H1 (cell line): ENCODE measurements around the gene CDX2. TPM values are rescaled to one million over a fixed set of nuclear protein-coding genes. Genes with fewer than 3 reads are reported as not detected.
A peak's percentile ranks its signal among the peaks of the same experiment; 100 is the strongest.

Experiments used
- CTCF ChIA-PET: fragments of 300-600 bp; sonication (Branson Sonifier 250); formaldehyde crosslinking; loops from one replicate; lab custom pipeline; 2021; ENCODE audit not compliant: partially characterized antibody; lab: Charles Lee
- POLR2A ChIA-PET: fragments of 300-600 bp; sonication (Branson Sonifier 250); formaldehyde crosslinking; loops from one replicate; lab custom pipeline; 2021; ENCODE audit warnings: inconsistent platforms; ENCODE audit not compliant: partially characterized antibody; lab: Charles Lee
- DNase-seq, 2 experiments: peaks; one replicate each; pipeline versions ENCODE4 v3.0.0 to v3.0.0-alpha.2; 2010 to 2022; ENCODE audit warnings: low spot score in 2 of 2, low read depth in 1 of 2, mixed read lengths in 1 of 2
- FAIRE-seq: peaks from 2 replicates; lab custom pipeline; 2011; peaks lifted over from hg19 to GRCh38; lab: Jason Lieb, UNC
- H2AFZ ChIP-seq: 2 replicates; pipeline ENCODE4 v1.8.1; 2012; ENCODE audit warnings: low read length, inconsistent platforms
- H2AK5ac ChIP-seq: 2 replicates; pipeline ENCODE4 v1.6.1; 2013; ENCODE audit warnings: low read depth, low read length
- H2BK120ac ChIP-seq: replicated peaks from 2 replicates; pipeline ENCODE3; 2013; ENCODE audit warnings: low read depth, low read length, inconsistent platforms
- H2BK12ac ChIP-seq: 2 replicates; pipeline ENCODE4 v1.6.1; 2013; ENCODE audit warnings: low read depth, low read length
- H2BK15ac ChIP-seq: 2 replicates; pipeline ENCODE4 v1.6.1; 2013; ENCODE audit warnings: low read length
- H2BK20ac ChIP-seq: 2 replicates; pipeline ENCODE4 v1.6.1; 2013; ENCODE audit warnings: low read length
- H2BK5ac ChIP-seq: 2 replicates; pipeline ENCODE4 v1.6.1; 2013; ENCODE audit warnings: low read depth, low read length
- H3K14ac ChIP-seq: 2 replicates; pipeline ENCODE4 v1.6.1; 2013; ENCODE audit warnings: inconsistent platforms; ENCODE audit not compliant: insufficient read length
- H3K18ac ChIP-seq: 2 replicates; pipeline ENCODE4 v1.6.1; 2013; ENCODE audit warnings: low read length; ENCODE audit errors: extremely low read depth
- H3K23ac ChIP-seq: 2 replicates; pipeline ENCODE4 v1.6.1; 2013; ENCODE audit warnings: inconsistent platforms; ENCODE audit not compliant: insufficient read length
- H3K23me2 ChIP-seq: 2 replicates; pipeline ENCODE4 v1.6.1; 2013; ENCODE audit warnings: low read depth, low read length
- H3K27ac ChIP-seq: 2 replicates; pipeline ENCODE4 v1.6.1; 2011; ENCODE audit warnings: low read depth, low read length, inconsistent platforms
- H3K27me3 ChIP-seq, 4 experiments: replicated peaks in 1 of 4; 1 replicate in 1 of 4; 2 replicates in 3 of 4; pipeline versions ENCODE4 v1.6.1 to v1.8.1; 2011 to 2013; ENCODE audit warnings: low read length in 3 of 4, mild to moderate bottlenecking in 3 of 4, inconsistent platforms in 2 of 4, mixed read lengths in 2 of 4, moderate library complexity in 1 of 4; ENCODE audit not compliant: control insufficient read depth in 3 of 4, insufficient read depth in 3 of 4; ENCODE audit errors: extremely low read depth in 1 of 4
- H3K36me3 ChIP-seq, 4 experiments: 2 replicates each; pipeline versions ENCODE4 v1.6.1 to v1.8.1; 2011 to 2013; ENCODE audit warnings: mild to moderate bottlenecking in 4 of 4, low read length in 3 of 4, moderate library complexity in 2 of 4, control low read depth in 1 of 4, inconsistent platforms in 1 of 4; ENCODE audit not compliant: insufficient read depth in 4 of 4, control insufficient read depth in 2 of 4
- H3K4ac ChIP-seq: replicated peaks from 2 replicates; pipeline ENCODE3; 2013; ENCODE audit warnings: low read length, low read depth, mixed read lengths, inconsistent platforms; ENCODE audit not compliant: insufficient read length
- H3K4me1 ChIP-seq, 4 experiments: replicated peaks in 1 of 4; 1 replicate in 1 of 4; 2 replicates in 3 of 4; pipeline versions ENCODE4 v1.6.1 to v1.8.1; 2011 to 2013; ENCODE audit warnings: low read length in 3 of 4, inconsistent platforms in 2 of 4, mixed read lengths in 1 of 4; ENCODE audit not compliant: insufficient read depth in 4 of 4, control insufficient read depth in 3 of 4
- H3K4me2 ChIP-seq, 2 experiments: 2 replicates each; pipeline versions ENCODE4 v1.6.1 to v1.8.1; 2011 to 2013; ENCODE audit warnings: low read depth in 2 of 2, low read length in 2 of 2, control low read depth in 1 of 2, inconsistent platforms in 1 of 2, mild to moderate bottlenecking in 1 of 2; ENCODE audit not compliant: insufficient read depth in 1 of 2
- H3K4me3 ChIP-seq, 4 experiments: fragments of 200-600, 300-600 bp in 1 of 4; sonication (generic), shearing (Covaris generic), sonication (Bioruptor Twin) in 1 of 4; 2 replicates each; pipeline versions ENCODE4 v1.5.1 to v1.8.1; 2011 to 2016; ENCODE audit warnings: low read length in 4 of 4, low read depth in 3 of 4, control low read depth in 2 of 4, inconsistent platforms in 2 of 4, mild to moderate bottlenecking in 2 of 4, mixed read lengths in 1 of 4, moderate library complexity in 1 of 4; ENCODE audit not compliant: insufficient read depth in 2 of 4; ENCODE audit errors: extremely low read depth in 1 of 4
- H3K56ac ChIP-seq: replicated peaks from 2 replicates; pipeline ENCODE3; 2013; ENCODE audit warnings: low read depth, mild to moderate bottlenecking, mixed read lengths, low read length, inconsistent platforms; ENCODE audit not compliant: insufficient read length
- H3K79me1 ChIP-seq: 2 replicates; pipeline ENCODE4 v1.6.1; 2013; ENCODE audit warnings: low read depth, low read length, control low read depth
- H3K79me2 ChIP-seq, 2 experiments: 2 replicates each; pipeline versions ENCODE4 v1.6.1 to v1.8.1; 2012 to 2013; ENCODE audit warnings: low read length in 2 of 2, mild to moderate bottlenecking in 2 of 2, inconsistent platforms in 1 of 2; ENCODE audit not compliant: insufficient read depth in 2 of 2, control insufficient read depth in 1 of 2
- H3K9ac ChIP-seq, 4 experiments: replicated peaks in 1 of 4; 1 replicate in 1 of 4; 2 replicates in 3 of 4; pipeline versions ENCODE4 v1.6.1 to v1.8.1; 2011 to 2013; ENCODE audit warnings: low read depth in 3 of 4, low read length in 3 of 4, control low read depth in 2 of 4, mild to moderate bottlenecking in 2 of 4, moderate library complexity in 2 of 4, inconsistent platforms in 1 of 4; ENCODE audit errors: extremely low read depth in 1 of 4
- H3K9me3 ChIP-seq, 2 experiments: 2 replicates each; pipeline versions ENCODE4 v1.6.1 to v1.8.1; 2012 to 2013; ENCODE audit warnings: mild to moderate bottlenecking in 2 of 2, moderate library complexity in 2 of 2, control low read depth in 1 of 2, inconsistent platforms in 1 of 2, low read depth in 1 of 2, low read length in 1 of 2, mixed read lengths in 1 of 2; ENCODE audit not compliant: insufficient read depth in 2 of 2
- H4K20me1 ChIP-seq, 2 experiments: replicated peaks in 1 of 2; 2 replicates each; pipeline versions ENCODE3 to v1.8.1; 2011 to 2013; ENCODE audit warnings: inconsistent platforms in 2 of 2, low read length in 2 of 2, mild to moderate bottlenecking in 1 of 2; ENCODE audit not compliant: insufficient read depth in 2 of 2, control insufficient read depth in 1 of 2
- H4K5ac ChIP-seq: 2 replicates; pipeline ENCODE4 v1.6.1; 2013; ENCODE audit warnings: low read length, low read depth, mixed read lengths, inconsistent platforms; ENCODE audit not compliant: insufficient read length
- H4K8ac ChIP-seq: 2 replicates; pipeline ENCODE4 v1.8.0; 2013; ENCODE audit warnings: mild to moderate bottlenecking, moderate library complexity, low read length, inconsistent platforms; ENCODE audit not compliant: insufficient read depth; ENCODE audit errors: extremely low read depth
- H4K91ac ChIP-seq: replicated peaks from 2 replicates; pipeline ENCODE3; 2013; ENCODE audit warnings: low read length, mixed read lengths, inconsistent platforms; ENCODE audit not compliant: insufficient read length
- CEBPB ChIP-seq: IDR thresholded peaks from 2 replicates; pipeline ENCODE4 v1.6.1; 2012; ENCODE audit warnings: low read depth, low read length
- CHD1 ChIP-seq: IDR thresholded peaks from 2 replicates; pipeline ENCODE4 v1.6.1; 2012; ENCODE audit warnings: low read depth, low read length, improper control_type of control experiment
- EZH2 ChIP-seq: fragments of 200-600 bp; sonication (generic); IDR thresholded peaks from 2 replicates; pipeline ENCODE4 v1.7.1; 2012; ENCODE audit warnings: low read depth, mild to moderate bottlenecking, moderate library complexity, low read length, inconsistent platforms; ENCODE audit not compliant: severe bottlenecking
- RNF2 ChIP-seq: fragments of 200-900, 300-1000 bp; sonication (generic); IDR thresholded peaks from 2 replicates; pipeline ENCODE4 v1.7.1; 2016; ENCODE audit warnings: borderline replicate concordance, low read depth, mild to moderate bottlenecking, antibody characterized with exemption, low read length; ENCODE audit not compliant: poor library complexity, severe bottlenecking; ENCODE audit errors: missing control alignments
- SAP30 ChIP-seq: fragments of 300-600 bp; sonication (generic); IDR thresholded peaks from 2 replicates; pipeline ENCODE4 v1.7.1; 2012; ENCODE audit warnings: low read length, moderate library complexity, mild to moderate bottlenecking, inconsistent platforms; ENCODE audit not compliant: insufficient read depth, insufficient replicate concordance
- SUZ12 ChIP-seq: fragments of 200-600 bp; sonication (generic); IDR thresholded peaks from 2 replicates; pipeline ENCODE4 v1.6.1; 2012; ENCODE audit warnings: mild to moderate bottlenecking, inconsistent platforms, low read length, moderate library complexity, mixed read lengths
- WGBS, 2 experiments: shearing (Covaris generic) in 1 of 2; methylation state at CpG; one replicate each; pipeline versions ENCODE4 v1.1.6 to v1.1.7; 2013 to 2015; ENCODE audit warnings: low lambda C conversion rate in 2 of 2, mixed read lengths in 2 of 2, inconsistent platforms in 1 of 2, low coverage in 1 of 2, missing lambda C conversion rate in 1 of 2; ENCODE audit not compliant: insufficient replicate concordance in 2 of 2, insufficient coverage in 1 of 2, insufficient read length in 1 of 2; ENCODE audit errors: extremely low coverage in 1 of 2, missing lambda C conversion rate in 1 of 2; 5-methylcytosine and 5-hydroxymethylcytosine counted together
- polyA plus RNA-seq, 7 experiments: library from polyadenylated mRNA; depleted of rRNA in 3 of 7; stranded (reverse) in 5 of 7; unstranded in 2 of 7; fragments of >200 nt in 5 of 7; fragments of 200-250 nt in 2 of 7; gene quantifications; 1 replicate in 5 of 7; 2 replicates in 1 of 7; 4 replicates in 1 of 7; pipeline versions ENCODE4 v1.2.1 to v1.2.3, GENCODE V29; 2011 to 2013; ENCODE audit warnings: missing spikeins in 2 of 7, mixed read lengths in 2 of 7
- total RNA-seq: library from RNA; stranded (reverse); fragmentation: NEBNext Ultra II Directional; extraction: Animal tissue kit (Norgen Biotek cat#: 25700); gene quantifications from 2 replicates; pipeline ENCODE4 v1.2.1, GENCODE V29; 2021

The CDX2 gene
- total and polyA plus RNA-seq, 2 of the 8 experiments (the other 6 are each of a cell fraction or from before 2014, with no cell fraction given), result 0.09 TPM; not detected in 1

GRCh38 chr13:27923794-27924528 lies 45.2 kb downstream of the CDX2 start:
- Histone ChIP-seq H3K4me2 (peak overlapping the region; percentile 13 to 20; a peak in 1 of 4 replicates), H4K5ac (no peak overlapping the region), H2BK120ac (no peak overlapping the region), H3K79me1 (no peaks in the 10 kb centered on the region), H3K9ac (no peak overlapping the region), H4K91ac (no peak overlapping the region), H4K8ac (peak overlapping the region; percentile 28; the same call in 1 of the 2 replicates), H3K27ac (no peak overlapping the region), H3K56ac (no peak overlapping the region), H3K4me1 (peaks cover 0 to 32% (median 23%) of the 10 kb centered on the region in 4 experiments; a peak in 5 of 7 replicates), H3K23me2 (no peaks in the 10 kb centered on the region; the same call in 1 of the 2 replicates), H3K23ac (no peak overlapping the region), H3K18ac (no peak overlapping the region), H2AK5ac (no peak overlapping the region), H2BK20ac (no peak overlapping the region), H3K79me2 (no peaks in the 10 kb centered on the region), H2BK15ac (no peak overlapping the region), H3K14ac (no peak overlapping the region), H2BK5ac (no peak overlapping the region), H3K36me3 (peaks cover 0 to 14% (median 0%) of the 10 kb centered on the region in 4 experiments; a peak in 1 of 8 replicates), H2BK12ac (no peak overlapping the region), H4K20me1 (peaks cover 31 to 51% of the 10 kb centered on the region in 2 experiments), H2AFZ (no peak overlapping the region), H3K27me3 (peaks cover 98 to 100% (median 100%) of the 10 kb centered on the region in 4 experiments), H3K9me3 (no peaks in the 10 kb centered on the region), H3K4me3 (no peak overlapping the region), H3K4ac (no peak overlapping the region)
- TF ChIP-seq RNF2, result peak; percentile 92
- TF ChIP-seq CHD1, result no peak
- TF ChIP-seq EZH2, result peak; percentile 99
- TF ChIP-seq SAP30, result no peak
- TF ChIP-seq SUZ12, result peak; percentile 98
- TF ChIP-seq CEBPB, result no peak
- 14% methylated on average over 27 of the region's 48 CpGs; no CpG with 5 or more reads in 1 of the 2 experiments for WGBS, 2 experiments
- DNase-seq, result peak in 1 of 2 experiments; percentile 62
- FAIRE-seq, result no peak
- CTCF ChIA-PET, result interaction anchor here (0.6 to 1.7 kb wide), 11 partner anchors 10 to 408 kb away, joined by 3 to 16 read pairs (median 4); no protein-coding TSS in a partner anchor
- POLR2A ChIA-PET, result interaction anchor here (0.7 to 1.5 kb wide), 3 partner anchors 45 to 102 kb away, joined by 3 to 4 read pairs (median 4); partner anchors contain the start of gene CDX2
